B cell (primary cell): Measurements from ENCODE around the gene SLC15A4. TPM values are rescaled to one million over a fixed set of nuclear protein-coding genes. Genes with fewer than 3 reads are reported as not detected.
A peak's percentile ranks its signal among the peaks of the same experiment; 100 is the strongest.

Source experiments
- ATAC-seq: fragments of 200-7000 bp; cut with Tn5 transposase; one replicate; pipeline ENCODE4 v1.10.0; 2021; ENCODE audit warnings: low read depth, mild to moderate bottlenecking, moderate number of reproducible peaks, moderate library complexity
- CTCF ChIA-PET: fragments of 350-600 bp; sonication (Branson Sonifier 250); formaldehyde crosslinking; loops from one replicate; lab custom pipeline; 2021; ENCODE audit warnings: antibody characterized with exemption, inconsistent platforms; lab: Charles Lee
- POLR2A ChIA-PET: fragments of 350-600 bp; sonication (Branson Sonifier 250); formaldehyde crosslinking; loops from one replicate; lab custom pipeline; 2021; ENCODE audit warnings: antibody characterized with exemption; lab: Charles Lee
- DNase-seq: peaks from one replicate; pipeline ENCODE4 v3.0.0; 2013
- H2AFZ ChIP-seq: 2 replicates; pipeline ENCODE4 v1.6.1; 2012; ENCODE audit warnings: mild to moderate bottlenecking, low read depth, low read length; ENCODE audit not compliant: insufficient read depth, poor library complexity, severe bottlenecking
- H3K27ac ChIP-seq, 2 donors: 1 replicate in 1 of 2; 2 replicates in 1 of 2; pipeline ENCODE4 v1.5.1; 2012 to 2013; ENCODE audit warnings: low read length in 2 of 2, mild to moderate bottlenecking in 2 of 2, moderate library complexity in 1 of 2
- H3K27me3 ChIP-seq, 4 experiments: fragments of 200-600 bp in 1 of 4; sonication (generic) in 1 of 4; replicated peaks in 1 of 4; 1 replicate in 2 of 4; 2 replicates in 2 of 4; pipeline versions ENCODE4 v1.6.1 to v1.7.0; 2013 to 2016; ENCODE audit warnings: low read length in 3 of 4, mild to moderate bottlenecking in 2 of 4, mixed read lengths in 1 of 4, moderate library complexity in 1 of 4; ENCODE audit not compliant: insufficient read depth in 4 of 4, control insufficient read depth in 3 of 4; ENCODE audit errors: control extremely low read depth in 1 of 4
- H3K36me3 ChIP-seq, 2 experiments: replicated peaks in 1 of 2; 1 replicate in 1 of 2; 2 replicates in 1 of 2; pipeline versions ENCODE4 v1.6.1 to v1.7.1; 2013; ENCODE audit warnings: low read length in 1 of 2; ENCODE audit not compliant: insufficient read depth in 2 of 2, control insufficient read depth in 1 of 2; ENCODE audit errors: control extremely low read depth in 1 of 2, extremely low read depth in 1 of 2
- H3K4me1 ChIP-seq, 2 donors: fragments of 200-600 bp in 1 of 2; sonication (generic) in 1 of 2; 1 replicate in 1 of 2; 2 replicates in 1 of 2; pipeline versions ENCODE4 v1.5.1 to v1.6.1; 2013 to 2017; ENCODE audit warnings: low read length in 2 of 2; ENCODE audit not compliant: control insufficient read depth in 2 of 2, insufficient read depth in 2 of 2
- H3K4me2 ChIP-seq: replicated peaks from 2 replicates; pipeline ENCODE3; 2012; ENCODE audit warnings: mild to moderate bottlenecking, low read depth, low read length; ENCODE audit not compliant: poor library complexity, severe bottlenecking
- H3K4me3 ChIP-seq, 5 experiments: fragments of 200-600 bp in 1 of 5; sonication (generic) in 1 of 5; 1 replicate in 3 of 5; 2 replicates in 2 of 5; pipeline versions ENCODE4 v1.5.1 to v1.7.0; 2011 to 2016; ENCODE audit warnings: low read length in 4 of 5, mild to moderate bottlenecking in 4 of 5, low read depth in 2 of 5, control low read depth in 1 of 5, moderate library complexity in 1 of 5; ENCODE audit not compliant: insufficient read depth in 1 of 5; ENCODE audit errors: control extremely low read depth in 1 of 5, extremely low read depth in 1 of 5
- H3K79me2 ChIP-seq: fragments of 200-600 bp; sonication (generic); one replicate; pipeline ENCODE4 v1.6.0; 2016; ENCODE audit warnings: low read length; ENCODE audit not compliant: control insufficient read depth, insufficient read depth
- H3K9ac ChIP-seq: fragments of 200-600 bp; sonication (generic); 2 replicates; pipeline ENCODE4 v1.6.1; 2017; ENCODE audit warnings: mild to moderate bottlenecking, low read length, moderate library complexity
- H3K9me3 ChIP-seq, 3 donors: one replicate each; pipeline versions ENCODE4 v1.6.1 to v1.7.1; 2013; ENCODE audit warnings: low read length in 2 of 3; ENCODE audit not compliant: control insufficient read depth in 2 of 3, insufficient read depth in 1 of 3; ENCODE audit errors: control extremely low read depth in 1 of 3
- H4K20me1 ChIP-seq: 2 replicates; pipeline ENCODE4 v1.6.0; 2012; ENCODE audit warnings: mild to moderate bottlenecking, low read length; ENCODE audit not compliant: insufficient read depth, control insufficient read depth, poor library complexity, severe bottlenecking
- H3K27ac Mint-ChIP-seq: one replicate; pipeline ENCODE4 v1.8.0; 2021; ENCODE audit warnings: mixed read lengths
- H3K27me3 Mint-ChIP-seq: one replicate; pipeline ENCODE4 v1.8.0; 2021; ENCODE audit warnings: mixed read lengths
- H3K4me1 Mint-ChIP-seq: one replicate; pipeline ENCODE4 v1.8.0; 2021; ENCODE audit warnings: mixed read lengths
- H3K4me3 Mint-ChIP-seq: one replicate; pipeline ENCODE4 v1.8.0; 2021; ENCODE audit warnings: mixed read lengths
- H3K9me3 Mint-ChIP-seq: one replicate; pipeline ENCODE4 v1.8.0; 2022; ENCODE audit warnings: mixed read lengths; ENCODE audit not compliant: insufficient read depth
- CTCF ChIP-seq: fragments of 200-600 bp; IDR thresholded peaks from one replicate; pipeline ENCODE4 v1.8.0; 2022; ENCODE audit warnings: antibody characterized with exemption, mild to moderate bottlenecking
- EZH2 ChIP-seq: IDR thresholded peaks from 2 replicates; pipeline ENCODE4 v1.6.1; 2012; ENCODE audit warnings: borderline replicate concordance, low read depth, mild to moderate bottlenecking, moderate library complexity, low read length; ENCODE audit not compliant: insufficient read depth, poor library complexity, severe bottlenecking
- WGBS: methylation state at CpG from one replicate; pipeline ENCODE4 v1.1.5; 2013; ENCODE audit warnings: missing lambda C conversion rate; ENCODE audit not compliant: insufficient coverage; 5-methylcytosine and 5-hydroxymethylcytosine counted together
- intact Hi-C: fragments of 100-400 bp; cut with micrococcal nuclease; formaldehyde crosslinking; loops from one replicate; pipeline ENCODE4 v1.10.0; 2022
- polyA plus RNA-seq: library from polyadenylated mRNA; depleted of rRNA; stranded (reverse); fragments of >200 nt; gene quantifications from 2 replicates; pipeline ENCODE4 v1.2.3, GENCODE V29; 2012
- total RNA-seq, 2 donors: library from RNA; stranded (reverse); fragments of 120-200 nt in 1 of 2; gene quantifications; 1 replicate in 1 of 2; 2 replicates in 1 of 2; pipeline versions ENCODE4 v1.2.3 to v1.2.4, GENCODE V29; 2013 to 2022

The SLC15A4 gene
- total and polyA plus RNA-seq, 2 donors (not counting 1 experiment from before 2014, with no cell fraction given) = 48.9 to 67.2 TPM

GRCh38 chr12:128795530-128796361 is 28.0 kb downstream of the SLC15A4 start:
- CTCF ChIA-PET = interaction anchor here (1.4 to 6.5 kb wide), 7 partner anchors 9 to 52 kb away, joined by 3 to 65 read pairs (median 10); partner anchors contain the start of gene SLC15A4

More at GRCh38 chr12:128795530-128796361, 28.0 kb downstream of the SLC15A4 start:
- POLR2A ChIA-PET = interaction anchor here (0.6 to 6.1 kb wide), 6 partner anchors 13 to 35 kb away, joined by 3 to 47 read pairs (median 9); partner anchors contain the start of gene SLC15A4
- H3K4me2 ChIP-seq = peak overlapping the region; percentile 74
- H3K4me3 Mint-ChIP-seq = peak overlapping the region; percentile 73
- peak; percentile 50 for ATAC-seq
- H3K27me3 ChIP-seq = no peaks in the 10 kb centered on the region
- H3K4me1 Mint-ChIP-seq = peaks cover 93% of the 10 kb centered on the region
- peaks cover 88% of the 10 kb centered on the region in 2 donors for H3K4me1 ChIP-seq
- no peaks in the 10 kb centered on the region for H3K9me3 Mint-ChIP-seq
- intact Hi-C loops = loop anchor here (1.0 to 5.0 kb wide), 4 partner anchors 13 to 122 kb away; partner anchors contain the start of gene SLC15A4
- peak overlapping the region; percentile 88 for H3K27ac Mint-ChIP-seq
- 51% methylated on average over 20 of the region's 30 CpGs for WGBS
- no peaks in the 10 kb centered on the region for H3K9me3 ChIP-seq
- H3K79me2 ChIP-seq = peaks cover 49% of the 10 kb centered on the region
- peaks cover 2 to 62% of the 10 kb centered on the region in 2 experiments for H3K36me3 ChIP-seq
- peak; percentile 77 for DNase-seq
- no peaks in the 10 kb centered on the region for H4K20me1 ChIP-seq
- no peaks in the 10 kb centered on the region for H3K27me3 Mint-ChIP-seq
- TF ChIP-seq EZH2 (no peak), CTCF (no peak)
- H2AFZ ChIP-seq = peak overlapping the region; percentile 38
- H3K9ac ChIP-seq = peak overlapping the region; percentile 25
- peak overlapping the region; percentile 84 to 93 for H3K27ac ChIP-seq
- H3K4me3 ChIP-seq = peak overlapping the region in 4 of 5 experiments; percentile 13 to 25 (median 24)
